Measurements from ENCODE around the gene ATP2B2.
A peak's percentile ranks its signal among the peaks of the same experiment; 100 is the strongest.

Gene ATP2B2

GRCh38 chr3:10357095-10357494, 148.3 kb downstream of the ATP2B2 start:
- H3K4me1 ChIP-seq (ENCODE audit: control insufficient read depth, insufficient read depth, low read length) = no peaks in the 10 kb centered on the region
- CTCF ChIA-PET = interaction anchor here (0.6 to 1.4 kb wide), 2 partner anchors 12 to 20 kb away, joined by 3 read pairs; no protein-coding TSS in a partner anchor
- H3K9me3 ChIP-seq (ENCODE audit: control insufficient read depth, insufficient read depth, low read depth, low read length) = no peaks in the 10 kb centered on the region
- no peak overlapping the region for H3K27ac ChIP-seq (ENCODE audit: extremely low read depth, low read depth, low read length)
- no peak for TF ChIP-seq KLF8 (tag by site-specific recombination; IDR thresholded peaks at IDR 0.05)
- no peak for TF ChIP-seq ZNF600 (tag by site-specific recombination; IDR thresholded peaks at IDR 0.05)
- no peak for TF ChIP-seq ZNF26 (tag by site-specific recombination; IDR thresholded peaks at IDR 0.05)
- 0 out of 2 replicates have a peak, but pooled peaks have one; percentile 53 for TF ChIP-seq ZNF768 (tag by site-specific recombination; IDR thresholded peaks at IDR 0.05)
- TF ChIP-seq HIC1 (tag by site-specific recombination; IDR thresholded peaks at IDR 0.05) = no peak
- H3K4me3 ChIP-seq (ENCODE audit: low read depth, low read length) = no peak overlapping the region
- POLR2A ChIA-PET = no interaction called here
- H3K36me3 ChIP-seq (ENCODE audit: control insufficient read depth in 2 of 2, insufficient read depth in 1 of 2, low read length in 2 of 2) = no peaks in the 10 kb centered on the region

GRCh38 chr3:10356461-10356981, 148.9 kb downstream of the ATP2B2 start:
- Histone ChIP-seq H3K4me3 (ENCODE audit: low read depth, low read length) (no peak overlapping the region), H3K9me3 (ENCODE audit: control insufficient read depth, insufficient read depth, low read depth, low read length) (no peaks in the 10 kb centered on the region), H3K27ac (ENCODE audit: extremely low read depth, low read depth, low read length) (no peak overlapping the region), H3K36me3 (ENCODE audit: control insufficient read depth in 2 of 2, insufficient read depth in 1 of 2, low read length in 2 of 2) (no peaks in the 10 kb centered on the region), H3K4me1 (ENCODE audit: control insufficient read depth, insufficient read depth, low read length) (no peaks in the 10 kb centered on the region)
- ChIA-PET POLR2A (no interaction called here), CTCF (interaction anchor here (0.6 kb wide), 2 partner anchors 19 to 382 kb away, joined by 3 to 4 read pairs; no protein-coding TSS in a partner anchor)
- TF ChIP-seq ZBTB8A (tag by site-specific recombination; IDR thresholded peaks at IDR 0.05) = no peak
- TF ChIP-seq ZNF529 (tag by site-specific recombination; IDR thresholded peaks at IDR 0.05; ENCODE audit: insufficient replicate concordance) = no peak
- TF ChIP-seq GFI1B (tag by site-specific recombination; IDR thresholded peaks at IDR 0.05) = no peak
- no peak for TF ChIP-seq ZNF211 (tag by site-specific recombination; IDR thresholded peaks at IDR 0.05; ENCODE audit: low read depth)
- no peak for TF ChIP-seq KLF10 (tag by site-specific recombination; IDR thresholded peaks at IDR 0.05)
- TF ChIP-seq ZNF645 (tag by site-specific recombination; IDR thresholded peaks at IDR 0.05) = no peak
- TF ChIP-seq GLIS1 (tag by site-specific recombination; IDR thresholded peaks at IDR 0.05) = peak; percentile 93
- no peak for TF ChIP-seq ZNF514 (tag by site-specific recombination; IDR thresholded peaks at IDR 0.05)
- TF ChIP-seq SETDB1 (IDR thresholded peaks at IDR 0.05; ENCODE audit: insufficient read length, low read length) = no peak
- no peak for TF ChIP-seq BCL11B (tag by site-specific recombination; IDR thresholded peaks at IDR 0.05; ENCODE audit: low read depth)
- TF ChIP-seq GLIS2 (tag by site-specific recombination; IDR thresholded peaks at IDR 0.05) = no peak
- TF ChIP-seq ZNF596 (tag by site-specific recombination; IDR thresholded peaks at IDR 0.05) = peak; percentile 80; the same call in 1 of the 2 replicates
- no peak for TF ChIP-seq SCRT1 (tag by site-specific recombination; IDR thresholded peaks at IDR 0.05; ENCODE audit: borderline replicate concordance)
- TF ChIP-seq ZNF26 (tag by site-specific recombination; IDR thresholded peaks at IDR 0.05) = no peak
- TF ChIP-seq INSM2 (tag by site-specific recombination; IDR thresholded peaks at IDR 0.05) = no peak
- no peak for TF ChIP-seq PRDM1 (tag by site-specific recombination; IDR thresholded peaks at IDR 0.05)
- TF ChIP-seq ZNF341 (tag by site-specific recombination; IDR thresholded peaks at IDR 0.05; ENCODE audit: low read depth) = no peak
- peak; percentile 98 for TF ChIP-seq ZIC2 (tag by site-specific recombination; IDR thresholded peaks at IDR 0.05)
- TF ChIP-seq FEZF1 (tag by site-specific recombination; IDR thresholded peaks at IDR 0.05) = peak; percentile 77
- no peak for TF ChIP-seq ZNF24 (tag by site-specific recombination; IDR thresholded peaks at IDR 0.05)
- TF ChIP-seq HOXD13 (CRISPR knock-in tag; IDR thresholded peaks at IDR 0.05; ENCODE audit: borderline replicate concordance) = no peak
- TF ChIP-seq ZNF558 (tag by site-specific recombination; IDR thresholded peaks at IDR 0.05) = no peak
- no peak for TF ChIP-seq TRIM28 (IDR thresholded peaks at IDR 0.05; ENCODE audit: borderline replicate concordance, low read length)
